Limb (tissue), 2 donors: ENCODE measurements around the gene MANSC4.
"Not testable (repeated sequence)": the region's sequence is repeated elsewhere in the genome, so short reads cannot be mapped to it uniquely, and the experiment has no call there.

Experiments
- DNase-seq, 2 donors: peaks; one replicate each; pipeline ENCODE4 v3.0.0-alpha.2; 2016; ENCODE audit errors: extremely low spot score in 2 of 2

MANSC4 gene

GRCh38 chr12:27754795-27755194, 25.2 kb downstream of the MANSC4 start:
- DNase-seq, result no peak

GRCh38 chr12:27751386-27752047, 28.5 kb downstream of the MANSC4 start:
- DNase-seq, result no peak

GRCh38 chr12:27747111-27747820, 32.8 kb downstream of the MANSC4 start:
- no peak for DNase-seq

DNA sequence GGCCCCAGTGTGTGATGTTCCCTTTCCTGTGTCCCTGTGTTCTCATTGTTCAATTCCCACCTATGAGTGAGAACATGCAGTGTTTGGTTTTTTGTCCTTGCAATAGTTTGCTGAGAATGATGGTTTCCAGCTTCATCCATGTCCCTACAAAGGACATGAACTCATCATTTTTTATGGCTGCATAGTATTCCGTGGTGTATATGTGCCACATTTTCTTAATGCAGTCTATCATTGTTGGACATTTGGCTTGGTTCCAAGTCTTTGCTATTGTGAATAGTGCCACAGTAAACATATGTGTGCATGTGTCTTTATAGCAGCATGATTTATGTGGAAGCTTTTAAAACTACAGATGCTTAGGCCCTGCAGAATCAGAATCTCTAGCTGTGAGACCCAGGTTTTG, 34.3 kb downstream of the MANSC4 start:
- not testable (repeated sequence) for DNase-seq

DNA sequence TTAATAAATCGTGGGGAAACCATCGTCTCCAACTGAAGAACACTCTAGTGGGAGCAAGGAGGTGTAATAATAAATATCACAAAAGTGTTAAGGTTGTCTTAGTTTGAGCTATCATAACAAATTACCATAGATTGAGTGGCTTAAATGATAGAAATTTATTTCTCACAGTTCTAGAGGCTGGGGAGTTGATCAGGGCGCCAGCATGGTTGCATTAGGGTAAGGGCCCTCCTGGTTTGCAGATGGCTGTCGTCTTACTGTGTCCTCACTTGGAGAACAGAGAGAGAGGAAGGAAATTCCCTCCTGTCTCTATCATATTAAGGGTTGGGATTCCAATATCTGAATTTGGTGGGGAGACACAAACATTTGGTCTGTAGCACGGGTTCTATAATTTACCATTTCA, 36.4 kb downstream of the MANSC4 start:
- no peak for DNase-seq

DNA sequence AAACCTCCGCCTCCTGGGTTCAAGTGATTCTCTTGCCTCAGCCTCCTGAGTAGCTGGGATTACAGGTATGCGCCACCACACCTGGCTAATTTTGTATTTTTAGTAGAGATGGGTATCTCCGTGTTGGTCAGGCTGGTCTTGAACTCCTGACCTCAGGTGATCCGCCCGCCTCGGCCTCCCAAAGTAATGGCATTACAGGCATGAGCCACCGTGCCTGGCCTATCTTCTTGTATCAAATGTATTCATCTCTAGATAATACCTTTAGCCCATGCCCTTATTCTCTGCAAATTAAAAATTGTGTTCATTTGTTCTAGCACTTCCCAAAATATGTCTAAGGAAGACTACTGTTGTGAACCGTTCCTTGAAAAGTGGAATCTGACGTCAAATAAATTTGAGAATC, 45.7 kb downstream of the MANSC4 start:
- not testable (repeated sequence) for DNase-seq

GRCh38 chr12:27733791-27734190, 46.2 kb downstream of the MANSC4 start:
- no peak for DNase-seq

DNA sequence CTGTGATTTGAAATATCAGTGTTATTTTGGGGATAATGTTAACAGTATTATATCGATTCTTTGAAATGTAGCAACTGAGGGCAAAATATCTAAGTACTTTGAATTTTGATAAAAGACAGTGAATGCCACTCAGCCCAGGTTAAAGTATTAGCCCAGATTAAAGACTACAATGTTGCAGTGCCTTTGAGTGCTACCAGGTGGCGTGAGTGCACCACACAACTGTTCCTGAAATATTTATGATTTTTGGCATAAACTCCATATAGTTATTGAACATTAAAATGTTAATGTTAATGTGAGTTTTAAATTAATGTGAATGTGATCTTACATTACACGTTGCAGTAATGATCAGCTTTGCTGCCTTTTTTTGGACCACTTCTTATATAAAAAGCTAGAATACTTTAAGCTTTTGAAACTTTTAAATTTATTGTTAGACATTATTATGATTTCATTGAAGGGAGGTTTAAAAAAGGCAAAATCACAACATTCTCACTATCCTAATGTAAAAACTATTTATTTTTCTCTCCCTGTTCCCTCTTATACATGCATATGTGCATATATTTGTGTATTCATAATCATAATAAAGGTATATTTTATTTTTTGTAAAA, 46.9 kb downstream of the MANSC4 start:
- peak in 1 of 2 donors; percentile 55 for DNase-seq

DNA sequence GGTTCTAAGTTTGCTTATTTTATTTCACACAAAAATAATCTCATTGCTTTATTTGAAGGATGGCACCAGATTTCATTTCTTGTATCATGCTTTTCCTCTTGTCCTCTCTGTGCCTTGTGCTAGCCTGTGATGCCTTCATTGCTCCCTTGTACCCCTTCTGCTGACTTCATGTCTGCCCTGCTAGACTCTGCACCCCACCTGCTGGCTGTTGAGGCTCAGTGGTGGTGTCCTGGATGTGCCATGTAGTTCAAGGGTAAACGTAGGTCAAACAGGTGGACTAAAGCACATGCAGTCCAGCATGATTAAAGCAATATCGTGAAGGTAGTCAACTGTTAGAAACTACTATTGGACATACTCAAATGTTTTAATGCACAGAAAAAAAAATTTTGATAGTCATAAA, 47.8 kb downstream of the MANSC4 start:
- DNase-seq, result no peak

DNA sequence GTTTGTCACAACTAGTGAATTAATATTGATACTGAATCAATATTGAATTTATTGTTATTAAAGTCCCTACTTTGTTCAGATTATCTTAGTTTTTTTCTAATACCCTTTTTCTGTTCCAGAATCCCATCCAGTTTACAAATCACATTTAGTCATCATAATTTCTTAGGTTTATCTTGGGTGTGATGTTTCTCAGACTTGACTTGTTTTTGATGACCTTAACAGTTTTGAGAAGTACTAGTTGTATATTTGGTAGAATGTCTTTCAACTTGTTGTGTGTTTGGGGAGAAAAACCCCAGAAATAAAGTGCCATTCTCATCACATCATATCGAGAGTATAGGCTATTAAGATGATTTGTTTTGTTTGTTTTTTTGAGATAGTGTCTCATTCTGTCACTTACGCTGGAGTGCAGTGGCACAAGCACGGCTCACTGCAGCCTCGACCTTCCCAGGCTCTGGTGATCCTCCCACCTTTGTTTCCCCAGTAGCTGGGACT, 49.9 kb downstream of the MANSC4 start:
- no peak for DNase-seq

DNA sequence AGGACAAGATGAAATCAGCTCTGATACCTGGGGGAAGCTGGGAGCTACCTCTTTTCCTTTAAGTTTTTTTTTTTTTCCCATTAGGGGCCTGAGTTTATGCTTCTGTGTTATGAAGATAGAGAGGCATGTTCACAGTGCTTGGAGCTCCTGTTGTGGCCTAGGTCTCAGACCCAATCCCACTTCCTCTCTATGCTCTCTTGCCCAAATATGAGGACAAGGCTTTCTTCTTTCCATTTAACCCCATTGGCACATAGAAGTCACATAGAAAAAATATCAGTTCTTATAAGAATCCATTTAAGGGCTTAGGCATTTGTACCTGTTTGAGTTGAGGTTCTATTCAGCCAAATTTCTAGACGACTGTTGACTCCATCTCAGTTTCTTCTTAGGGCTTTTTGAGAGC, 56.8 kb downstream of the MANSC4 start:
- DNase-seq, result no peak
